Vagina (tissue), 2 donors: ENCODE measurements around the gene NID1. TPM values are rescaled to one million over a fixed set of nuclear protein-coding genes. Genes with fewer than 3 reads are reported as not detected.

Source experiments
- DNase-seq, 2 donors: peaks; one replicate each; pipeline ENCODE4 v3.0.0-alpha.2; 2017; ENCODE audit errors: extremely low spot score in 2 of 2
- H3K27ac ChIP-seq: fragments of 200-600 bp; sonication (generic); one replicate; pipeline ENCODE4 v1.5.1; 2019
- H3K27me3 ChIP-seq: fragments of 200-600 bp; sonication (generic); one replicate; pipeline ENCODE4 v1.5.1; 2019
- H3K36me3 ChIP-seq, 2 donors: fragments of 200-600 bp; sonication (generic); one replicate each; pipeline ENCODE4 v1.5.1; 2017 to 2019
- H3K4me1 ChIP-seq: fragments of 200-600 bp; sonication (generic); one replicate; pipeline ENCODE4 v1.5.1; 2019
- H3K4me3 ChIP-seq, 2 donors: fragments of 200-600 bp; sonication (generic); 1 replicate in 1 of 2; 2 replicates in 1 of 2; pipeline ENCODE4 v1.5.1; 2016 to 2019
- H3K9me3 ChIP-seq: fragments of 200-600 bp; sonication (generic); one replicate; pipeline ENCODE4 v1.5.1; 2019
- POLR2A ChIP-seq, 2 donors: fragments of 450-650 bp; IDR thresholded peaks; one replicate each; pipeline ENCODE4 v1.6.1; 2017; ENCODE audit warnings: antibody characterized with exemption in 2 of 2, mild to moderate bottlenecking in 2 of 2, moderate library complexity in 2 of 2
- POLR2AphosphoS5 ChIP-seq, 2 donors: sonication (generic); formaldehyde crosslinking; IDR thresholded peaks; one replicate each; pipeline ENCODE4 v1.9.0; 2017; ENCODE audit warnings: antibody characterized with exemption in 2 of 2, mild to moderate bottlenecking in 2 of 2, low read depth in 1 of 2; ENCODE audit not compliant: insufficient read depth in 1 of 2
- intact Hi-C: fragments of 100-400 bp; cut with DNase I; formaldehyde crosslinking; loops from one replicate; pipeline ENCODE4 v1.15.1; 2023
- total RNA-seq: library from RNA; depleted of rRNA; stranded (reverse); fragments of >200 nt; gene quantifications from one replicate; pipeline ENCODE4 v1.2.3, GENCODE V29; 2016
- TF ChIP-seq, protein P1 (sequence below), 3 experiments: fragments of 450-650 bp in 2 of 3; fragments of 200-600 bp in 1 of 3; sonication (generic) in 1 of 3; IDR thresholded peaks; one replicate each; pipeline ENCODE4 v1.5.1; 2017 to 2019; ENCODE audit warnings: antibody characterized with exemption in 3 of 3, mild to moderate bottlenecking in 2 of 3, moderate library complexity in 2 of 3

NID1 gene
- total RNA-seq, 1 donor from 2014 or later: 154 TPM

DNA sequence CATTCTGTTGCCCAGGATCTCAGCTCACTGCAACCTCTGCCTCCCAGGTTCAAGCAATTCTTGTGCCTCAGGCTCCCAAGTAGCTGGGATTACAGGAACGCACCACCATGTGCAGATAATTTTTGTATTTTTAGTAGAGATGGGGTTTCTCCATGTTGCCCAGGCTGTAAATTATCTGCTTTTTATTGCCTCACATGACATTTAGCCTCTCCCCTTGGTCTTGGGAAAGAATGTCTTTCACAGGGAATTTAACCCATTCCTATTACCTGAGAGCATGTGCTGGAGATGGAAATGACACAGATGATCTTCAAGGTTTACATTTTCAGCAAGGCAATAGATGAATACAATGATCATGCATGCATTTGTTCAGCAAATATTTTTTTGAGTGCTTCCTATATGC is 75.8 kb downstream of the NID1 start:
- Histone ChIP-seq H3K36me3 (peaks cover 0 to 52% of the 10 kb centered on the region in 2 donors), H3K9me3 (no peaks in the 10 kb centered on the region), H3K4me3 (no peak overlapping the region), H3K27ac (peak overlapping the region; percentile 34), H3K27me3 (no peaks in the 10 kb centered on the region), H3K4me1 (no peaks in the 10 kb centered on the region)
- intact Hi-C loops: no loop called here
- no peak for DNase-seq
- TF ChIP-seq POLR2A (IDR thresholded peaks at IDR 0.05): no peak
- TF ChIP-seq, protein P1, sequence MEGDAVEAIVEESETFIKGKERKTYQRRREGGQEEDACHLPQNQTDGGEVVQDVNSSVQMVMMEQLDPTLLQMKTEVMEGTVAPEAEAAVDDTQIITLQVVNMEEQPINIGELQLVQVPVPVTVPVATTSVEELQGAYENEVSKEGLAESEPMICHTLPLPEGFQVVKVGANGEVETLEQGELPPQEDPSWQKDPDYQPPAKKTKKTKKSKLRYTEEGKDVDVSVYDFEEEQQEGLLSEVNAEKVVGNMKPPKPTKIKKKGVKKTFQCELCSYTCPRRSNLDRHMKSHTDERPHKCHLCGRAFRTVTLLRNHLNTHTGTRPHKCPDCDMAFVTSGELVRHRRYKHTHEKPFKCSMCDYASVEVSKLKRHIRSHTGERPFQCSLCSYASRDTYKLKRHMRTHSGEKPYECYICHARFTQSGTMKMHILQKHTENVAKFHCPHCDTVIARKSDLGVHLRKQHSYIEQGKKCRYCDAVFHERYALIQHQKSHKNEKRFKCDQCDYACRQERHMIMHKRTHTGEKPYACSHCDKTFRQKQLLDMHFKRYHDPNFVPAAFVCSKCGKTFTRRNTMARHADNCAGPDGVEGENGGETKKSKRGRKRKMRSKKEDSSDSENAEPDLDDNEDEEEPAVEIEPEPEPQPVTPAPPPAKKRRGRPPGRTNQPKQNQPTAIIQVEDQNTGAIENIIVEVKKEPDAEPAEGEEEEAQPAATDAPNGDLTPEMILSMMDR (IDR thresholded peaks at IDR 0.05): no peak
- TF ChIP-seq POLR2AphosphoS5 (IDR thresholded peaks at IDR 0.05; ENCODE audit: insufficient read depth in 1 of 2, low read depth in 1 of 2): no peak

DNA sequence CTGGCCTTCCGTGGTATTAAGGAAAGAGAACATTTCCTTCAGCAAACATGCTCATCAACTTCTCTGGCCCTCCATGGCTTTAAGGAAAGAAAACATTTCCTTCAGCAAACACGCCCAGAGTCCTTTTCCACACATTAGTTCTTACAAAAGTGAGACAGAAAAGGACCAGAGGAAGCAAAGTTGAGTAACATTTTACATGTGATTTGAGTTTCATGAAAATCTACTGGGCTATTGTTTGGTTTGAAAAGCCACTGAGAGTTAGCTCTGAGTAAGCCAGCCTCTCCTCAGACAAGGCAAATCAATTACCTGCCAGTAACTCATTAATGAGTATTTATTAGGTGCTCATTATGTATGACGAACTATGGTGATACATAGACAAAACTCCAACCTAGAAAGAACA is 78.0 kb downstream of the NID1 start:
- H3K36me3 ChIP-seq: peaks cover 0 to 45% of the 10 kb centered on the region in 2 donors
- intact Hi-C loops: no loop called here

DNA sequence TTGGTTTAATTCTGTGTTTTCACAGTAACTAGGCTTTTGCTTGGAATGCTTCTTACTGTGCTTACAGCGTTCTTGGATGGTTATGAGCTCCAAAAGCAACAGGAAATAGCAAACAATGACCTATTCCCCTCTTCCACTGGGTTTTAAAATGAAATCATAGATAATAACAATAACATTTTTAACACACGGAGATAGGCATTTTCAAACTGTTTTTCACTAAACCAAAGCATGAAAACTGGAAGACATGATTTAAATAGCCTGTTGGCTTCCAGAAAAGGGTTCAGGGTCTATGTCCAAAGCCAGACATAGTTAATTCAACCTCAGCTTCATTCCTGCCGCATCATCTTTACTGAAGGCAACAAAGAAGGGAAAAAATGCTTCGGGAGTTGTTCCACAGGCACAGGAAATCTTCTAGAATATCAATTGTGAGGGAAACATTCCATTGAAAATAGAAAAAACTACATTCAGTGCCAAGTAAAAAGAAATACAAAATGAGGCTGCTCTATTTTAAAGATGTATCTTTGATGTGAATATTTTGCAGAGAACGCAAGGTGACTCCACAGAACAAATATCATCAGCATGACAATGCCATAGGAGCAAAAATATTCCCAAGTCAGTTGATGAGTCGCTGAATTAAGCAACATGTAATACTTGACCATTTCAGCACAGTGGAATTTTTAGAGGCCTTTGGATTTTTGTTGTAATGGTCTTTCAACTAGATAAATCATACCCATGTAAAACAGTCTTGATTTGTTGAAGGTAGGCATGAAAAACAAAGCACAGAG is 80.7 kb downstream of the NID1 start:
- peaks cover 12% of the 10 kb centered on the region for H3K4me1 ChIP-seq
- H3K27ac ChIP-seq: peak overlapping the region; percentile 38
- H3K27me3 ChIP-seq: no peaks in the 10 kb centered on the region
- H3K9me3 ChIP-seq: no peaks in the 10 kb centered on the region
- peak in 1 of 2 donors; percentile 18 for DNase-seq
- no peak overlapping the region for H3K4me3 ChIP-seq
- peaks cover 0 to 51% of the 10 kb centered on the region in 2 donors for H3K36me3 ChIP-seq
- TF ChIP-seq, protein P1 (IDR thresholded peaks at IDR 0.05): no peak
- TF ChIP-seq POLR2A (IDR thresholded peaks at IDR 0.05) (no peak), POLR2AphosphoS5 (IDR thresholded peaks at IDR 0.05; ENCODE audit: insufficient read depth in 1 of 2, low read depth in 1 of 2) (peak in 1 of 2 donors; percentile 11)
- intact Hi-C loops: no loop called here

More for the DNA sequence above, 78.0 kb downstream of the NID1 start:
- peaks cover 12% of the 10 kb centered on the region for H3K4me1 ChIP-seq
- H3K9me3 ChIP-seq: no peaks in the 10 kb centered on the region
- TF ChIP-seq, protein P1 (IDR thresholded peaks at IDR 0.05): no peak
- TF ChIP-seq POLR2A (IDR thresholded peaks at IDR 0.05) (no peak), POLR2AphosphoS5 (IDR thresholded peaks at IDR 0.05; ENCODE audit: insufficient read depth in 1 of 2, low read depth in 1 of 2) (peak in 1 of 2 donors; percentile 44)
- DNase-seq: no peak
- peak overlapping the region; percentile 48 for H3K27ac ChIP-seq
- no peaks in the 10 kb centered on the region for H3K27me3 ChIP-seq
- H3K4me3 ChIP-seq: no peak overlapping the region

DNA sequence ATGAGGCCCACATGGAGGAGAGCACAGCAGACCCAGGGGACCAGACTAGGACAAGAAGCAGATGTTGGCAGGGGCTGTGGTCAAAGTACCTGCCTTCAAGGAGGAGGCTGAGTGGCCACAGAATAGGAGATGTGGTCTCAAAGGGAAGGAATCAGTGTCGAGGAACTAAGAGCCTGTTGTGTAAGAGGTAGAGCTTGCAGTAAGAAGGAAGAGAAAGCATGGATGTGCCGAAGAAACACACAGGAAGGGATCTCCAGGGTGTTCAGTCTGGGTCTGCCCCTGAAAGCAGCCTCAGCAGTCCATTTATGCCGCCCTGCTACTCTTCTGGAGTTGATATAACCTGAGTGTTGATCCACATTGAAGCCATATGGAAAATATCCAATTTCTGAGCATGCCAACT is 83.9 kb downstream of the NID1 start:
- peaks cover 5 to 70% of the 10 kb centered on the region in 2 donors for H3K36me3 ChIP-seq
- peaks cover 12% of the 10 kb centered on the region for H3K4me1 ChIP-seq
- peak overlapping the region; percentile 4 for H3K27ac ChIP-seq
- no peak for TF ChIP-seq POLR2AphosphoS5 (IDR thresholded peaks at IDR 0.05; ENCODE audit: insufficient read depth in 1 of 2, low read depth in 1 of 2)
- no peak for TF ChIP-seq POLR2A (IDR thresholded peaks at IDR 0.05)
- TF ChIP-seq, protein P1 (IDR thresholded peaks at IDR 0.05): no peak
- no peak overlapping the region for H3K4me3 ChIP-seq
- H3K27me3 ChIP-seq: no peaks in the 10 kb centered on the region
- peak in 1 of 2 donors; percentile 77 for DNase-seq
- intact Hi-C loops: no loop called here
- no peaks in the 10 kb centered on the region for H3K9me3 ChIP-seq
